GM18951 (cell line): ENCODE data around the gene GCNT3.
A peak's percentile ranks its signal among the peaks of the same experiment; 100 is the strongest.
"Not testable (repeated sequence)": the region's sequence is repeated elsewhere in the genome, so short reads cannot be mapped to it uniquely, and the experiment has no call there.

Source experiments
- POLR2A ChIP-seq: IDR thresholded peaks from 4 replicates; pipeline ENCODE4 v1.6.1; 2011; ENCODE audit warnings: mild to moderate bottlenecking; ENCODE audit not compliant: insufficient read length, insufficient read depth; ENCODE audit errors: extremely low read depth
- in situ Hi-C: fragments of 300-500 bp; cut with MboI; formaldehyde crosslinking; loops from one replicate; pipeline ENCODE4 v1.12.0; 2022; ENCODE audit warnings: low sequenced_read_pairs, mixed read lengths, inconsistent platforms; ENCODE audit not compliant: unreplicated experiment

GCNT3 gene

GRCh38 chr15:59642351-59642750 is 30.8 kb downstream of the GCNT3 start:
- no peak for TF ChIP-seq POLR2A
- in situ Hi-C loops: no loop called here

- no peak for TF ChIP-seq POLR2A
- in situ Hi-C loops: no loop called here
Measured at GRCh38 chr15:59644756-59645155, 33.2 kb downstream of the GCNT3 start.

- in situ Hi-C loops: not testable (repeated sequence)
Measured at GRCh38 chr15:59645812-59646211, 34.2 kb downstream of the GCNT3 start.

- in situ Hi-C loops: no loop called here
- TF ChIP-seq POLR2A: no peak
Measured at GRCh38 chr15:59646277-59646676, 34.7 kb downstream of the GCNT3 start.

GRCh38 chr15:59647085-59647484 is 35.5 kb downstream of the GCNT3 start:
- in situ Hi-C loops: no loop called here
- no peak for TF ChIP-seq POLR2A

GRCh38 chr15:59649603-59650002 is 38.0 kb downstream of the GCNT3 start:
- in situ Hi-C loops: no loop called here
- TF ChIP-seq POLR2A: no peak

- in situ Hi-C loops: no loop called here
- TF ChIP-seq POLR2A: no peak
Measured at GRCh38 chr15:59654046-59654445, 42.5 kb downstream of the GCNT3 start.

GRCh38 chr15:59656897-59657634 is 45.5 kb downstream of the GCNT3 start, which contains the start of gene GTF2A2:
Gene GTF2A2 (minus strand): TSS chr15:59657515. CDS start chr15:59652277, 5,238 bp downstream.
- in situ Hi-C loops: no loop called here

GRCh38 chr15:59657635-59658125 is 46.1 kb downstream of the GCNT3 start:
- no peak for TF ChIP-seq POLR2A
- in situ Hi-C loops: no loop called here

More at GRCh38 chr15:59656897-59657634, 45.5 kb downstream of the GCNT3 start, which contains the start of gene GTF2A2:
- TF ChIP-seq POLR2A: peak; percentile 77

GRCh38 chr15:59659366-59659765 is 47.8 kb downstream of the GCNT3 start:
- TF ChIP-seq POLR2A: no peak
- in situ Hi-C loops: no loop called here

- no peak for TF ChIP-seq POLR2A
- in situ Hi-C loops: no loop called here
Measured at GRCh38 chr15:59662260-59662659, 50.7 kb downstream of the GCNT3 start.

GRCh38 chr15:59668556-59668955 is 57.0 kb downstream of the GCNT3 start:
- TF ChIP-seq POLR2A: no peak
- in situ Hi-C loops: no loop called here
